Activated effector memory CD4-positive, alpha-beta T cell treated with Interleukin-2 at 50 U/mL for 16 hours (primary cell): ENCODE measurements around the gene KLRK1.
"Not testable (repeated sequence)": the region's sequence is repeated elsewhere in the genome, so short reads cannot be mapped to it uniquely, and the experiment has no call there.

Experiments used
- DNase-seq: peaks from one replicate; pipeline ENCODE4 v3.0.0-alpha.2; 2020

Gene KLRK1

GRCh38 chr12:10389904-10390303 lies at the start of gene KLRK1:
Gene KLRK1 (minus strand): TSS chr12:10390041. CDS start chr12:10388810, 1,231 bp downstream.
- no peak for DNase-seq

GRCh38 chr12:10437601-10438000 lies 47.8 kb upstream of the KLRK1 start:
- not testable (repeated sequence) for DNase-seq

- not testable (repeated sequence) for DNase-seq
Observed at GRCh38 chr12:10435816-10436215, 46.0 kb upstream of the KLRK1 start, which contains the start of gene KLRC2. Gene KLRC2 (minus strand): TSS chr12:10436010. CDS start chr12:10435986, 24 bp downstream.

GRCh38 chr12:10430623-10431022 lies 40.8 kb upstream of the KLRK1 start:
- not testable (repeated sequence) for DNase-seq

- DNase-seq: not testable (repeated sequence)
Observed at GRCh38 chr12:10425938-10426337, 36.1 kb upstream of the KLRK1 start.

- not testable (repeated sequence) for DNase-seq
Observed at GRCh38 chr12:10424260-10424899, 34.5 kb upstream of the KLRK1 start.

GRCh38 chr12:10422159-10422558 lies 32.3 kb upstream of the KLRK1 start:
- DNase-seq: not testable (repeated sequence)

- DNase-seq: not testable (repeated sequence)
Observed at GRCh38 chr12:10420334-10420733, 30.5 kb upstream of the KLRK1 start, which contains the start of gene KLRC3. Gene KLRC3 (minus strand): TSS chr12:10420595. CDS start chr12:10420550, 45 bp downstream.

GRCh38 chr12:10409392-10409791 lies 19.6 kb upstream of the KLRK1 start, which contains the start of gene KLRC4:
Gene KLRC4 (minus strand): TSS chr12:10409757. CDS start chr12:10409575, 182 bp downstream.
- DNase-seq: no peak

- DNase-seq: no peak
Observed at GRCh38 chr12:10408842-10409241, 19.0 kb upstream of the KLRK1 start.

- DNase-seq: no peak
Observed at GRCh38 chr12:10406725-10407124, 16.9 kb upstream of the KLRK1 start.

GRCh38 chr12:10405294-10405693 lies 15.5 kb upstream of the KLRK1 start:
- no peak for DNase-seq

GRCh38 chr12:10404798-10405197 lies 15.0 kb upstream of the KLRK1 start:
- DNase-seq: no peak

GRCh38 chr12:10400829-10401228 lies 11.0 kb upstream of the KLRK1 start:
- DNase-seq: no peak

GRCh38 chr12:10398168-10398567 lies 8.3 kb upstream of the KLRK1 start:
- no peak for DNase-seq

- DNase-seq: no peak
Observed at GRCh38 chr12:10397296-10397695, 7.5 kb upstream of the KLRK1 start.

- not testable (repeated sequence) for DNase-seq
Observed at GRCh38 chr12:10396176-10396575, 6.3 kb upstream of the KLRK1 start.

GRCh38 chr12:10395390-10395998 lies 5.7 kb upstream of the KLRK1 start:
- no peak for DNase-seq

- not testable (repeated sequence) for DNase-seq
Observed at GRCh38 chr12:10394531-10395152, 4.8 kb upstream of the KLRK1 start.

- DNase-seq: no peak
Observed at GRCh38 chr12:10393291-10393690, 3.5 kb upstream of the KLRK1 start.

- DNase-seq: no peak
Observed at GRCh38 chr12:10392394-10392930, 2.6 kb upstream of the KLRK1 start.

- DNase-seq: not testable (repeated sequence)
Observed at GRCh38 chr12:10390991-10391390, 1.1 kb upstream of the KLRK1 start.

- DNase-seq: no peak
Observed at GRCh38 chr12:10388624-10389413, 1.0 kb downstream of the KLRK1 start.
